HG03103 (cell line): Measurements from ENCODE around the gene FAM72C.
A peak's percentile ranks its signal among the peaks of the same experiment; 100 is the strongest.
"Not testable (repeated sequence)": the region's sequence is repeated elsewhere in the genome, so short reads cannot be mapped to it uniquely, and the experiment has no call there.

ENCODE experiments used
- ATAC-seq: cut with Tn5 transposase; IDR thresholded peaks from one replicate; pipeline ENCODE4 v1.9.1; 2021; ENCODE audit warnings: low read depth; ENCODE audit not compliant: unreplicated experiment

Gene FAM72C

DNA sequence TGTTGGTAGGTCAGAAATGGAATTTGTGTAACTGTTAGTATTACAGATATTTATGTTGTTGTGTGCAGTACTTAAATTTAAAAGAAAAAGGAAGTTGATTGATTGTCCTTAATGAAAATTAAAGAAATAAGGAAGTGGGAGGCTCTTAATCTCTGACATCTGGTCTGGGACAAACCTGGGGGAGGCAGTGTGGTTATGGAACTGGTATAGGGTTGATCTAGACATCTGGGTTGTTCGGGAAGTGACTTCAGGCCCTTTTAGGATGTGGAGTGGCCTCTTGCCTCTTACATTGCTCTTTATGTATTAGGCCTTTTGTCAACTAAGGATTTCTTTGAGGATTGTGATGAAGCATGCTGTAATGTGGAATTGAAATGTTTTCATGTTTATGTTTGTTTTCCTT lies 16.1 kb upstream of the FAM72C start:
- ATAC-seq, result not testable (repeated sequence)

DNA sequence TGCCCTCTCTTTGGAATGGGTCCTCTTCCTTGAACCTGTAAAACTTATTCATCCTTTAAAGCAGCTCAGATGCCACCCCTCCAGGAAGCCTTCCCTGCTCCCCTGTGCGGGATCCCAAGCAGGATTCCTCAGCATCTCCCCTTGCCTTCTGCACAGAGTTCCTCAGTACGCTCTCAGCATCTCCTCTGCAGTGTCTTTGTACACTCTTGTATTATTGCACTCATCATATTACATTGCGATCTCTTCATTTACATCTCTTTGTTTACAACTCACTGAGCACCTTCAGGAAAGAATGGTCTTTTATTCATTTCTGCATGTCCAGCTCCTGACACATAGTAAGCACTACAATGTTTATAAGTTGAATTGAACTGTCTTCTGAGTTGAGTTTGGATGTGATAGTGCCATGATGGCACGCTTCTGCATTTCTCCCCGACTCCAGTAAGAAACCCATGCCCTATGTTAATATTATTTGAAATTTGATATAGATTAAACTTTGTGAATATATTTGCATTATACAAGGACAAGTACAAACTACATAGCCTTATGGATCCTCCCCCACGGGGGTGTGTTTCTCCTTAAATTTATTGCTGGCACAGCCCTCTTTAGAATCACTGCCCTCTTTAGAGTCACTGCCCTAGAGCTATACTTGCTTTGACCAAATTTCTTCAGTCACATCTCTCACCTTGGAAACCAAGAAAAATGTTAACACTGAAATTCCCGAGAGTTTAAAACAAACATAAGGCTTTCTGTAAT lies 13.1 kb upstream of the FAM72C start:
- not testable (repeated sequence) for ATAC-seq

GRCh38 chr1:143974416-143974815 lies 2.6 kb upstream of the FAM72C start:
- ATAC-seq, result not testable (repeated sequence)

GRCh38 chr1:143973876-143974414 lies 2.2 kb upstream of the FAM72C start:
- not testable (repeated sequence) for ATAC-seq

- peak; percentile 6 for ATAC-seq
Observed at GRCh38 chr1:143972753-143973326, 1.1 kb upstream of the FAM72C start.

- ATAC-seq, result not testable (repeated sequence)
Observed at GRCh38 chr1:143965860-143966259, 5.9 kb downstream of the FAM72C start.

- not testable (repeated sequence) for ATAC-seq
Observed at GRCh38 chr1:143964294-143964693, 7.5 kb downstream of the FAM72C start.

DNA sequence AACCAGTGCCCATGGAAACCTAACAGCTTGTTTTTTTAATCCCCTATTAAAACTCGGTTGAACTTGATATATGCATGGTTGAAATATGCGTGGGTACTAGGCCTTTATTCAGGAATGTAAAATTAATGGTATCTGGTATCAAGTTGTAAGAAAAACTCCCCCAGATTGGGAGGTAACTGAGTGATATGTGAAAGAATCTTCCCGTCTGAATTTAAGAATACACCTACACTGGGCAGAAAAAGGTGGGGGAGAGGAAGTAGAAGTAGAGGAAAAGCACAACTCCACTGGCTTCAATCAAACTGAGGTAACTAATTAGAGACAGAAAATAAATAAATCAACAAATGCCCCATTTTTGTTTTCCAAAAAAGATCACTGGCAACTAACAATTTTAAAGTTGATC lies 15.9 kb downstream of the FAM72C start:
- ATAC-seq, result not testable (repeated sequence)

DNA sequence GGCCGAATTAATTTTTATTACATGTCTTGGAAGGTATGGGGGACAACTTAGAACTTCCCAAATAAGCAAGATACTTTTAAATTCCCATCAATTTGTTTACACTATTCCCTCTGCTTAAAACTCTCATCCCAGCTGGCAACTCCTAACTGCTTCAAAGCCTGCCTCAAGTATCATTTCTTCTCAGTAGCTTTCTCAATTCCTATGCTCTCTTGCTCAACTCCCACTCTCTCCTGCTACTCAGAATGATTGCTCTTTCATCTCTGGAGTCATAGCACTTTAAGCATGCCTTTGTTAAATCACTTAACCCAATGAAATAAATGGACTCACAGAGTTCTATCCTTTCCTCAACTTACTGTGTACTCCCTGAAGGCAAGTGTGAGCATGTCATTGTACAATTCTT lies 18.9 kb downstream of the FAM72C start:
- ATAC-seq, result not testable (repeated sequence)

DNA sequence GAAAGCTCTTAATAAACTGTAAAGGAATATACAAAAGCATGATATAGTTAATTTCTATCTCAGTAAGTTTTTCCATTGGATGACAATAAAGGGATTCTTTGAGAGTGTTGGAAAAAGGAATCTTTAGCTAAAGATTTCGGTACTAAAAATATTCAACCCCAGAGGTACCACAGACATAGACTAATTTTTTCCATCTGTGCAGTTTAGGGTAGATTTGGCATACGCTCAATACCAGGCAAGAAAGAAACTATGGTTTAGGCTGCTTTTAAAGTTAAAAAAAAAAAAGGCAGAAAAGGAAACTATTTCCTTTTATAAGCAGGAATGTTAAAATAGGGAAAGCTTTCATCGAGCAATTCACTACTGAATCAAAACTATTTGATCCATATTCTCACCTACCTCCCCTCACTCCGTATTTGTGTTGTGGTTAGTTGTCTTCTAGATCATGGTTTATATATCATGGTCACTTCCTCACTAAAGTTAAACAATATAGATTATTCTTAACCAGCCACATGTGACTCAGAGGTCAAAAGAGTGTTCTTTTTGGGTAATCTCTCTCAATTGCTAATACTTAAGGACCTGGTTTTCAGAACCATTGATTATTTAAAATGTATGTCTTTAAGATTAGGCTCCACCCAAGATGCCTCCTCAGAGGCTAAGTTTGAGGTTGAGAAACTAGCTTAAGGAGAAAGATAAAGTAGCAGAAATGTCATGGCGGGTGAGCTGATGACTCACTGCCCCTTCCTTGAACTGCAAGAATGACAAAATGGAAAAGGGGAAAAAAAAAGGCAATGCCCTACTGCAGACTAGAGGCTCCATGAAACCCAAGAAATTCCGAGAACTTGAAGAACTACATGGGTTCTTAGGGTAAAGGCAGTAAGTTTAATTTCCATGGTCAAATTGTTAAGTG lies 20.0 kb downstream of the FAM72C start:
- not testable (repeated sequence) for ATAC-seq

DNA sequence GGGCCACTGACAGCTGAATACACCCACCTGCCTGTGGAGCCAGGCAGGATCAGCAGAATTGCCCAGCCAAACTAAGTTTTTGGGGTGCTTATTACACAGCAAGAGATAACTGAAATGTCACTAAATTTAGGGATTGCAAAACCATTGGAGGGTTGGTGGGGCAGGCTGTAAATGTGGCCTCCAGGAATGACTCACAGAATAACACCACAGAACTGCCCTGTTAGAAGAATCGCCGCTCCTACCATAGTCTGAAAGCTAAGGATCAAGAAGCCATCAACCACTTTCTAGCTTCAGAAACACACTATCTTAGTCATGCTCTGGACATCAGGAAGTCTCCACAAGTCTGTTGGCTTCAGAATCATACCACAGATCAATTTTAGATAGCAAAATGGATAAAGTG lies 24.0 kb downstream of the FAM72C start:
- not testable (repeated sequence) for ATAC-seq

DNA sequence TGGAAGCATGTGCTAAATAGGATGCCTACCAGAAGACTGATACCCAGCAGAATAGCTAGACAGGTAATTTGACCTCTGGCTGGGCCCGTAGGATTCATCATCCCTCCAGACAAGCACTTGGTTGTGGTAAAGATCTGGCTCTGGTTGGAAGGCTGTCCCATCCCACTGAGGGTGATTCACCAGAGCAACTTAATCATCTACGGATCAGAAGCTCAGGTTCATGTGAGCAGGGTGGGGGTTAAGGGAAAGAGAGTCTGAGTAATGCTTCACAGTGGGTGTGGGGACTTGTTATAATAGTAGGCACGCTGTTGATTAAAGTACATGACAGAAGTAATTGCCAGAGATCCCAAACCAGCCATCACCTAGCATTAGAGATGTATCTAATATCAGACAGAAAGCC lies 26.5 kb downstream of the FAM72C start:
- ATAC-seq, result not testable (repeated sequence)

- not testable (repeated sequence) for ATAC-seq
Observed at GRCh38 chr1:143944576-143945240, 27.1 kb downstream of the FAM72C start.

DNA sequence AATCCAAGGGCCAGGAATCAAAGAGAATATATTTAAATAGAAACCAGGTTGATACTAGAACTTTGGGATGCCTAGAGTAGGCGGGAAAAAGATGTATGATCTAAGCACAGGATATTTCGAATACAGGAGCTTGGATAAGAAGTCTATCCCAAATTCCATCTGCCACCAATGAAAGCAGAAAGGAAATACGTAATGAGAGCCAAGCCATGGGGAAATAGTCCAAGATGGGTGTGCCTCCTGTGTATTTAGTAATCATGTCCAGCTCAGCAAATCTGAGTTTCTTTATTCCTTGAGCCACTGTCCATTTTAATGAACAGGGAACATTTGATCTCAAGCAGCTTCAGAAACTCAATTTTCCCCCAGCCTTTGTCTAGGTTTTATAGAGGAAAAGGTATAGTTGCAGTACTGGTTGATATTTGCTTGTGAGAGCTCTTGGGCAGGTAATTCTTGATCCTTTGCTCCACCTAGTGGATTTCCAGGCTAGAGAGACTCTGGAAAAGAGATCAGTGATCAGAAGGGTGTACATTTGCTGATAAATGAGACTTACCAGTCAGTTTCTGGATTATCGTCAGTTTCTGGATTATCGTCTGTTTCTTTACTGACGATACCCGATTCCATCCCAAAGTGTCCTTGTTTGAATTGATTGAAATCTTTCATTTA lies 28.3 kb downstream of the FAM72C start:
- ATAC-seq, result not testable (repeated sequence)

- not testable (repeated sequence) for ATAC-seq
Observed at GRCh38 chr1:143942238-143942860, 29.4 kb downstream of the FAM72C start.

- not testable (repeated sequence) for ATAC-seq
Observed at GRCh38 chr1:143939666-143940065, 32.1 kb downstream of the FAM72C start.

DNA sequence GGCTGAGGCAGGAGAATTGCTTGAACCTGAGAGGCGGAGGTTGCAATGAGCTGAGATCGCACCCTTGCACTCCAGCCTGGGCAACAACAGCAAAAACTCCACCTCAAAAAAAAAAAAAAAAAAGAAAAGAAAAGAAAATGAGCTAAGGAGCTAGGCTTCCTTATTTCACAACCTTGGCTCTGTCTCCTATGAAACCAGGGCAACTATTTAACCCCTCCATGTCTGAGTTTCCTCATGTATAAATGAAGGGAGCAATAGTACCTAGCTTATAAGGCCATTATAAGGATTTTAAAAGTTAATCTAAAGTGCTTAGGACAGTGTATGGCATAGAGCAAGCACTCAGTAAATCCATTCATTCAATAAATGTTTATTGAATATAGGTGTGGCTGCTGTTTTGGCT lies 32.9 kb downstream of the FAM72C start:
- ATAC-seq, result not testable (repeated sequence)

DNA sequence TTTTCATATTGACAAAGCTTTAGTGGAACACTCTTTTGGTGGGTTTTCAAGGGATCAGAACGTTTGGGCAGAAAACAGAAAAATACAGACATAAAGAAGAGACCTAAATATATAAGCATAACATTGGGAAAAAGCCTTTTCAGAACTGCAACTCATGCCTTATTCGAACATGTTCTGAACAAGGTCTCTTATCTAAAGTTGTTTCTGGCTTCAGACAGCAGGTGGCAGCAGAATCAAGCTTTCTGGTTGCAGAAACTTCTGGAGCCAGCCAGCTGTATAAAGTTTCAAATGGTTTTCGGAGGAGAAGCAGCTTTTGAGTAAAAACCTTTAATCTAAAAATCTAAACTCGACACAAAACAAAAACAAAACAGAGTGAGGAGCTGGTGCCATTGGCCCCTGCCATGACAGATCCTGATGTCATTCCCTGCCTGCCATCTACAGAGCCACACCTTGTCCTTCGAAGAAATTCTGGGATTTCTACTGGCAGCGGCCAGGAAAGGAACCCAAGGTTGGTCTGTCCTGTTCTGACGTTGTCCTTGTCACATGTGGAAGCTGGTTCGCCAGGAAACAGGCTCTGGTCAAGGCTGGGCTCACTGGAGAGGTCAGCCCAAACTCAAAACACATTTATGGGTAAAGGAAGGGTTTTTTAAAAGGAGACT lies 35.2 kb downstream of the FAM72C start:
- not testable (repeated sequence) for ATAC-seq

GRCh38 chr1:143919127-143919526 lies 52.7 kb downstream of the FAM72C start:
- ATAC-seq, result not testable (repeated sequence)
